ENCODE measurements around the gene R3HDML. TPM values are rescaled to one million over a fixed set of nuclear protein-coding genes. Genes with fewer than 3 reads are reported as not detected.

Gene R3HDML
- total and polyA plus RNA-seq, 2 of the 13 experiments (the other 11 are each of a cell fraction or from before 2014, with no cell fraction given), result not detected

DNA sequence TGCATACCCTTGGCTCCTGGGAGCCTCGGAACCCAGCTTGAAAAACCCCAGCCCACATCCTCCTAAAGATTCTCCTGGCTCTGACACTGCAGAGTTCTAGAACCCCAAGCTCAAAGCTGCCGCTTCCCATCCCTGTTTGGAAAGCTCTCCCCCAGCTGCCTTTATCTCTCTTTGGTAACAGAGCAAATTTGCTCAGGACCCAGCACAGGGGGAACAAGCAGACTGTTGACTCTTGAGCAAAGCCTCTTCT is 57.5 kb downstream of the R3HDML start (continued):
- TF ChIP-seq, protein P1, sequence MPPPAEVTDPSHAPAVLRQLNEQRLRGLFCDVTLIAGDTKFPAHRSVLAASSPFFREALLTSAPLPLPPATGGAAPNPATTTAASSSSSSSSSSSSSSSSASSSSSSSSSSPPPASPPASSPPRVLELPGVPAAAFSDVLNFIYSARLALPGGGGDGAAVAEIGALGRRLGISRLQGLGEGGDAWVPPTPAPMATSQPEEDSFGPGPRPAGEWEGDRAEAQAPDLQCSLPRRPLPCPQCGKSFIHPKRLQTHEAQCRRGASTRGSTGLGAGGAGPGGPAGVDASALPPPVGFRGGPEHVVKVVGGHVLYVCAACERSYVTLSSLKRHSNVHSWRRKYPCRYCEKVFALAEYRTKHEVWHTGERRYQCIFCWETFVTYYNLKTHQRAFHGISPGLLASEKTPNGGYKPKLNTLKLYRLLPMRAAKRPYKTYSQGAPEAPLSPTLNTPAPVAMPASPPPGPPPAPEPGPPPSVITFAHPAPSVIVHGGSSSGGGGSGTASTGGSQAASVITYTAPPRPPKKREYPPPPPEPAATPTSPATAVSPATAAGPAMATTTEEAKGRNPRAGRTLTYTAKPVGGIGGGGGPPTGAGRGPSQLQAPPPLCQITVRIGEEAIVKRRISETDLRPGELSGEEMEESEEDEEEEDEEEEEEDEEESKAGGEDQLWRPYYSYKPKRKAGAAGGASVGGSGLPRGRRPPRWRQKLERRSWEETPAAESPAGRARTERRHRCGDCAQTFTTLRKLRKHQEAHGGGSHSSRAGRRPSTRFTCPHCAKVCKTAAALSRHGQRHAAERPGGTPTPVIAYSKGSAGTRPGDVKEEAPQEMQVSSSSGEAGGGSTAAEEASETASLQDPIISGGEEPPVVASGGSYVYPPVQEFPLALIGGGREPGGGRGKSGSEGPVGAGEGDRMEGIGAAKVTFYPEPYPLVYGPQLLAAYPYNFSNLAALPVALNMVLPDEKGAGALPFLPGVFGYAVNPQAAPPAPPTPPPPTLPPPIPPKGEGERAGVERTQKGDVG (CRISPR knock-in tag; IDR thresholded peaks at IDR 0.05; ENCODE audit: borderline replicate concordance), result 0 out of 2 replicates have a peak, but pooled peaks have one; percentile 91
- TF ChIP-seq TEAD3 (CRISPR knock-in tag; optimal IDR thresholded peaks at IDR 0.05; ENCODE audit: borderline replicate concordance), result no peak
- no peak for TF ChIP-seq NBN (conservative IDR thresholded peaks at IDR 0.05)
- TF ChIP-seq, protein P2, sequence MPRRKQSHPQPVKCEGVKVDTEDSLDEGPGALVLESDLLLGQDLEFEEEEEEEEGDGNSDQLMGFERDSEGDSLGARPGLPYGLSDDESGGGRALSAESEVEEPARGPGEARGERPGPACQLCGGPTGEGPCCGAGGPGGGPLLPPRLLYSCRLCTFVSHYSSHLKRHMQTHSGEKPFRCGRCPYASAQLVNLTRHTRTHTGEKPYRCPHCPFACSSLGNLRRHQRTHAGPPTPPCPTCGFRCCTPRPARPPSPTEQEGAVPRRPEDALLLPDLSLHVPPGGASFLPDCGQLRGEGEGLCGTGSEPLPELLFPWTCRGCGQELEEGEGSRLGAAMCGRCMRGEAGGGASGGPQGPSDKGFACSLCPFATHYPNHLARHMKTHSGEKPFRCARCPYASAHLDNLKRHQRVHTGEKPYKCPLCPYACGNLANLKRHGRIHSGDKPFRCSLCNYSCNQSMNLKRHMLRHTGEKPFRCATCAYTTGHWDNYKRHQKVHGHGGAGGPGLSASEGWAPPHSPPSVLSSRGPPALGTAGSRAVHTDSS (CRISPR knock-in tag; conservative IDR thresholded peaks at IDR 0.05), result no peak
- TF ChIP-seq, protein P3, sequence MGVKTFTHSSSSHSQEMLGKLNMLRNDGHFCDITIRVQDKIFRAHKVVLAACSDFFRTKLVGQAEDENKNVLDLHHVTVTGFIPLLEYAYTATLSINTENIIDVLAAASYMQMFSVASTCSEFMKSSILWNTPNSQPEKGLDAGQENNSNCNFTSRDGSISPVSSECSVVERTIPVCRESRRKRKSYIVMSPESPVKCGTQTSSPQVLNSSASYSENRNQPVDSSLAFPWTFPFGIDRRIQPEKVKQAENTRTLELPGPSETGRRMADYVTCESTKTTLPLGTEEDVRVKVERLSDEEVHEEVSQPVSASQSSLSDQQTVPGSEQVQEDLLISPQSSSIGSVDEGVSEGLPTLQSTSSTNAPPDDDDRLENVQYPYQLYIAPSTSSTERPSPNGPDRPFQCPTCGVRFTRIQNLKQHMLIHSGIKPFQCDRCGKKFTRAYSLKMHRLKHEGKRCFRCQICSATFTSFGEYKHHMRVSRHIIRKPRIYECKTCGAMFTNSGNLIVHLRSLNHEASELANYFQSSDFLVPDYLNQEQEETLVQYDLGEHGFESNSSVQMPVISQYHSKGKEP (CRISPR knock-in tag; IDR thresholded peaks at IDR 0.05), result no peak; the same call in 1 of the 2 replicates
- peak; percentile 91; the same call in 1 of the 2 replicates for TF ChIP-seq NR2C2 (CRISPR knock-in tag; IDR thresholded peaks at IDR 0.05; ENCODE audit: borderline replicate concordance)
- no peak for TF ChIP-seq RELA (CRISPR knock-in tag; IDR thresholded peaks at IDR 0.05)
- no peak for TF ChIP-seq MBNL3 (CRISPR knock-in tag; conservative IDR thresholded peaks at IDR 0.05)
- TF ChIP-seq, protein P4, sequence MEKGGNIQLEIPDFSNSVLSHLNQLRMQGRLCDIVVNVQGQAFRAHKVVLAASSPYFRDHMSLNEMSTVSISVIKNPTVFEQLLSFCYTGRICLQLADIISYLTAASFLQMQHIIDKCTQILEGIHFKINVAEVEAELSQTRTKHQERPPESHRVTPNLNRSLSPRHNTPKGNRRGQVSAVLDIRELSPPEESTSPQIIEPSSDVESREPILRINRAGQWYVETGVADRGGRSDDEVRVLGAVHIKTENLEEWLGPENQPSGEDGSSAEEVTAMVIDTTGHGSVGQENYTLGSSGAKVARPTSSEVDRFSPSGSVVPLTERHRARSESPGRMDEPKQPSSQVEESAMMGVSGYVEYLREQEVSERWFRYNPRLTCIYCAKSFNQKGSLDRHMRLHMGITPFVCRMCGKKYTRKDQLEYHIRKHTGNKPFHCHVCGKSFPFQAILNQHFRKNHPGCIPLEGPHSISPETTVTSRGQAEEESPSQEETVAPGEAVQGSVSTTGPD (CRISPR knock-in tag; IDR thresholded peaks at IDR 0.05), result peak; percentile 100
- TF ChIP-seq FOXM1 (CRISPR knock-in tag; IDR thresholded peaks at IDR 0.05), result no peak
- peak; percentile 98; the same call in 1 of the 2 replicates for TF ChIP-seq ZNF205 (CRISPR knock-in tag; IDR thresholded peaks at IDR 0.05)
- TF ChIP-seq, protein P5, sequence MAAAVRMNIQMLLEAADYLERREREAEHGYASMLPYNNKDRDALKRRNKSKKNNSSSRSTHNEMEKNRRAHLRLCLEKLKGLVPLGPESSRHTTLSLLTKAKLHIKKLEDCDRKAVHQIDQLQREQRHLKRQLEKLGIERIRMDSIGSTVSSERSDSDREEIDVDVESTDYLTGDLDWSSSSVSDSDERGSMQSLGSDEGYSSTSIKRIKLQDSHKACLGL (CRISPR knock-in tag; IDR thresholded peaks at IDR 0.05), result no peak
- no peak for TF ChIP-seq ZEB1 (IDR thresholded peaks at IDR 0.05; ENCODE audit: insufficient replicate concordance, low read depth)
- no peak for TF ChIP-seq RFXAP (CRISPR knock-in tag; IDR thresholded peaks at IDR 0.05; ENCODE audit: borderline replicate concordance)
- peak; percentile 97; the same call in 1 of the 2 replicates for TF ChIP-seq SP5 (CRISPR knock-in tag; IDR thresholded peaks at IDR 0.05; ENCODE audit: borderline replicate concordance, low read depth)
- peak; percentile 100; the same call in 1 of the 2 replicates for TF ChIP-seq ZNF605 (CRISPR knock-in tag; IDR thresholded peaks at IDR 0.05)
- TF ChIP-seq, protein P6, sequence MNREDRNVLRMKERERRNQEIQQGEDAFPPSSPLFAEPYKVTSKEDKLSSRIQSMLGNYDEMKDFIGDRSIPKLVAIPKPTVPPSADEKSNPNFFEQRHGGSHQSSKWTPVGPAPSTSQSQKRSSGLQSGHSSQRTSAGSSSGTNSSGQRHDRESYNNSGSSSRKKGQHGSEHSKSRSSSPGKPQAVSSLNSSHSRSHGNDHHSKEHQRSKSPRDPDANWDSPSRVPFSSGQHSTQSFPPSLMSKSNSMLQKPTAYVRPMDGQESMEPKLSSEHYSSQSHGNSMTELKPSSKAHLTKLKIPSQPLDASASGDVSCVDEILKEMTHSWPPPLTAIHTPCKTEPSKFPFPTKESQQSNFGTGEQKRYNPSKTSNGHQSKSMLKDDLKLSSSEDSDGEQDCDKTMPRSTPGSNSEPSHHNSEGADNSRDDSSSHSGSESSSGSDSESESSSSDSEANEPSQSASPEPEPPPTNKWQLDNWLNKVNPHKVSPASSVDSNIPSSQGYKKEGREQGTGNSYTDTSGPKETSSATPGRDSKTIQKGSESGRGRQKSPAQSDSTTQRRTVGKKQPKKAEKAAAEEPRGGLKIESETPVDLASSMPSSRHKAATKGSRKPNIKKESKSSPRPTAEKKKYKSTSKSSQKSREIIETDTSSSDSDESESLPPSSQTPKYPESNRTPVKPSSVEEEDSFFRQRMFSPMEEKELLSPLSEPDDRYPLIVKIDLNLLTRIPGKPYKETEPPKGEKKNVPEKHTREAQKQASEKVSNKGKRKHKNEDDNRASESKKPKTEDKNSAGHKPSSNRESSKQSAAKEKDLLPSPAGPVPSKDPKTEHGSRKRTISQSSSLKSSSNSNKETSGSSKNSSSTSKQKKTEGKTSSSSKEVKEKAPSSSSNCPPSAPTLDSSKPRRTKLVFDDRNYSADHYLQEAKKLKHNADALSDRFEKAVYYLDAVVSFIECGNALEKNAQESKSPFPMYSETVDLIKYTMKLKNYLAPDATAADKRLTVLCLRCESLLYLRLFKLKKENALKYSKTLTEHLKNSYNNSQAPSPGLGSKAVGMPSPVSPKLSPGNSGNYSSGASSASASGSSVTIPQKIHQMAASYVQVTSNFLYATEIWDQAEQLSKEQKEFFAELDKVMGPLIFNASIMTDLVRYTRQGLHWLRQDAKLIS (CRISPR knock-in tag; IDR thresholded peaks at IDR 0.05), result no peak
- TF ChIP-seq ZNF296 (CRISPR knock-in tag; conservative IDR thresholded peaks at IDR 0.05), result peak; percentile 96; the same call in 1 of the 2 replicates
- TF ChIP-seq THAP11 (CRISPR knock-in tag; IDR thresholded peaks at IDR 0.05), result no peak

Measured in HepG2 (cell line).